ENCODE data around the gene OOSP4A. TPM values are rescaled to one million over a fixed set of nuclear protein-coding genes. Genes with fewer than 3 reads are reported as not detected.

OOSP4A gene
- total and polyA plus RNA-seq, 2 of the 13 experiments (the other 11 are each of a cell fraction or from before 2014, with no cell fraction given): not detected

GRCh38 chr11:59944720-59945119 lies 19.1 kb upstream of the OOSP4A start:
- no peaks in the 10 kb centered on the region for H3K9me3 ChIP-seq (ENCODE audit: low read length)
- no peaks in the 10 kb centered on the region for H3K79me2 ChIP-seq (ENCODE audit: insufficient read depth, low read length)
- H3K27me3 ChIP-seq (ENCODE audit: control insufficient read depth in 1 of 2, insufficient read depth in 2 of 2, low read length in 2 of 2): no peaks in the 10 kb centered on the region
- no TSS peak for BruUV-seq (replicated peaks)
- in situ Hi-C loops (cut with HindIII; ENCODE audit: extremely low pct_ligation_motif_present, low pct_unique_long_range_greater_than_20kb) (no loop called here), intact Hi-C loops (cut with micrococcal nuclease; ENCODE audit: unreplicated experiment) (no loop called here)
- WGBS (ENCODE audit: low lambda C conversion rate): 4% methylated on average over 2 of the region's 2 CpGs
- no peaks in the 10 kb centered on the region for H4K20me1 ChIP-seq (ENCODE audit: insufficient read depth, low read length)
- no peak overlapping the region for H3K9ac ChIP-seq (ENCODE audit: insufficient read depth, low read depth, low read length)
- DNase-seq (ENCODE audit: low spot score) (no peak), FAIRE-seq (no peak), ATAC-seq (no peak)
- no peaks in the 10 kb centered on the region for H3K36me3 ChIP-seq (replicated peaks in 1 of 2; ENCODE audit: control insufficient read depth in 1 of 2, insufficient read depth in 2 of 2, low read length in 2 of 2)
- no peak overlapping the region for H3K4me3 ChIP-seq (replicated peaks in 1 of 3; ENCODE audit: insufficient read depth in 1 of 3, low read depth in 2 of 3, low read length in 3 of 3)
- H2AFZ ChIP-seq (ENCODE audit: low read length): no peak overlapping the region
- H3K4me2 ChIP-seq (ENCODE audit: low read depth, low read length): no peak overlapping the region
- H3K4me1 ChIP-seq (ENCODE audit: insufficient read depth, low read length): no peaks in the 10 kb centered on the region
- H3K27ac ChIP-seq (ENCODE audit: extremely low read length, insufficient read depth, low read length): no peak overlapping the region
- ChIA-PET CTCF (ENCODE audit: low intra/inter-chr PET ratio, low total read pairs) (no interaction called here), POLR2A (no interaction called here)
- no peak for TF ChIP-seq HOXA5 (CRISPR knock-in tag; IDR thresholded peaks at IDR 0.05)
- no peak for TF ChIP-seq RNF2 (conservative IDR thresholded peaks at IDR 0.05; ENCODE audit: low read depth)
- TF ChIP-seq ZNF407 (CRISPR knock-in tag; IDR thresholded peaks at IDR 0.05; ENCODE audit: not compliant biosample characterization): no peak
- no peak for TF ChIP-seq PRMT3 (CRISPR knock-in tag; IDR thresholded peaks at IDR 0.05; ENCODE audit: borderline replicate concordance, low read depth)
- no peak for TF ChIP-seq POLR2A (IDR thresholded peaks at IDR 0.05; ENCODE audit: insufficient read depth in 1 of 2, low read depth in 2 of 2, low read length in 2 of 2)
- TF ChIP-seq NONO (IDR thresholded peaks at IDR 0.05): no peak
- TF ChIP-seq NONO (CRISPR knock-in tag; conservative IDR thresholded peaks at IDR 0.05): no peak
- TF ChIP-seq ZBTB40 (IDR thresholded peaks at IDR 0.05): no peak
- no peak for TF ChIP-seq ZBTB40 (CRISPR knock-in tag; IDR thresholded peaks at IDR 0.05)
